IMR-90 (cell line): ENCODE results near the gene PCNX2. TPM values are rescaled to one million over a fixed set of nuclear protein-coding genes. Genes with fewer than 3 reads are reported as not detected.

Source experiments
- ATAC-seq: fragments of 200-7000 bp; cut with Tn5 transposase; 2 replicates; pipeline ENCODE4 v1.9.1; 2020; ENCODE audit warnings: low read depth, mild to moderate bottlenecking, moderate library complexity
- BruUV-seq: library from RNA; stranded (reverse); fragments of 400-500 nt; replicated peaks from 2 replicates; lab custom pipeline; 2021; lab: Mats Ljungman, UMichigan
- CTCF ChIA-PET: fragments of 300-600 bp; formaldehyde crosslinking; extraction: SDS; loops from one replicate; lab custom pipeline; 2021; ENCODE audit warnings: antibody characterized with exemption; lab: Yijun Ruan, JAX
- POLR2A ChIA-PET: fragments of 300-600 bp; sonication (Branson Sonifier 250); formaldehyde crosslinking; loops from one replicate; lab custom pipeline; 2022; ENCODE audit warnings: antibody characterized with exemption; ENCODE audit not compliant: unreplicated experiment; lab: Charles Lee
- DNase-seq: peaks from one replicate; pipeline ENCODE4 v3.0.0; 2013
- H2AFZ ChIP-seq: replicated peaks from 2 replicates; pipeline ENCODE3; 2013; ENCODE audit warnings: low read length, mild to moderate bottlenecking; ENCODE audit not compliant: poor library complexity
- H2AK5ac ChIP-seq: 2 replicates; pipeline ENCODE4 v1.6.1; 2013; ENCODE audit warnings: low read depth, low read length, inconsistent platforms
- H2AK9ac ChIP-seq: replicated peaks from 2 replicates; pipeline ENCODE3; 2013; ENCODE audit warnings: mild to moderate bottlenecking, low read depth, low read length, moderate library complexity; ENCODE audit not compliant: poor library complexity
- H2BK120ac ChIP-seq: 2 replicates; pipeline ENCODE4 v1.6.1; 2013; ENCODE audit warnings: low read depth, low read length, inconsistent platforms
- H2BK15ac ChIP-seq: 3 replicates; pipeline ENCODE4 v1.6.1; 2013; ENCODE audit warnings: low read depth, low read length, inconsistent platforms
- H2BK20ac ChIP-seq: 2 replicates; pipeline ENCODE4 v1.6.1; 2013; ENCODE audit warnings: low read depth, mild to moderate bottlenecking, inconsistent platforms, low read length, moderate library complexity
- H2BK5ac ChIP-seq: 2 replicates; pipeline ENCODE4 v1.6.1; 2013; ENCODE audit warnings: mild to moderate bottlenecking, low read depth, low read length, inconsistent platforms; ENCODE audit not compliant: poor library complexity, severe bottlenecking
- H3K14ac ChIP-seq: replicated peaks from 2 replicates; pipeline ENCODE4 v1.6.1; 2013; ENCODE audit warnings: low read depth, low read length, inconsistent platforms
- H3K18ac ChIP-seq: 2 replicates; pipeline ENCODE4 v1.6.1; 2013; ENCODE audit warnings: low read depth, low read length, control low read depth
- H3K23ac ChIP-seq: 2 replicates; pipeline ENCODE4 v1.6.1; 2013; ENCODE audit warnings: low read depth, low read length, inconsistent platforms
- H3K27ac ChIP-seq: 2 replicates; pipeline ENCODE4 v1.5.1; 2013; ENCODE audit warnings: mild to moderate bottlenecking, control low read depth, low read length; ENCODE audit not compliant: insufficient read depth
- H3K27me3 ChIP-seq: 2 replicates; pipeline ENCODE4 v1.6.1; 2013; ENCODE audit warnings: low read length; ENCODE audit not compliant: control insufficient read depth, insufficient read depth
- H3K36me3 ChIP-seq: 2 replicates; pipeline ENCODE4 v1.6.1; 2013; ENCODE audit warnings: low read length, mixed read lengths; ENCODE audit not compliant: control insufficient read depth, insufficient read depth
- H3K4ac ChIP-seq: 2 replicates; pipeline ENCODE4 v1.6.1; 2013; ENCODE audit warnings: low read depth, low read length, inconsistent platforms
- H3K4me1 ChIP-seq: 2 replicates; pipeline ENCODE4 v1.6.1; 2013; ENCODE audit warnings: low read length, mixed read lengths; ENCODE audit not compliant: control insufficient read depth, insufficient read depth
- H3K4me2 ChIP-seq: 2 replicates; pipeline ENCODE4 v1.6.1; 2013; ENCODE audit warnings: low read depth, mild to moderate bottlenecking, control low read depth, low read length, moderate library complexity
- H3K4me3 ChIP-seq: 2 replicates; pipeline ENCODE4 v1.5.1; 2013; ENCODE audit warnings: low read depth, mild to moderate bottlenecking, control low read depth, low read length, moderate library complexity; ENCODE audit not compliant: insufficient read depth
- H3K56ac ChIP-seq: 2 replicates; pipeline ENCODE4 v1.6.1; 2013; ENCODE audit warnings: low read length, inconsistent platforms; ENCODE audit not compliant: insufficient read depth; ENCODE audit errors: extremely low read depth
- H3K79me1 ChIP-seq, 2 experiments: 2 replicates each; pipeline ENCODE4 v1.6.1; 2013; ENCODE audit warnings: low read length in 2 of 2, inconsistent platforms in 1 of 2, low read depth in 1 of 2
- H3K9ac ChIP-seq: 2 replicates; pipeline ENCODE4 v1.6.1; 2013; ENCODE audit warnings: low read depth, low read length, control low read depth
- H3K9me1 ChIP-seq: 2 replicates; pipeline ENCODE4 v1.6.1; 2013; ENCODE audit warnings: low read length, inconsistent platforms; ENCODE audit not compliant: insufficient read depth
- H3K9me3 ChIP-seq: 2 replicates; pipeline ENCODE4 v1.6.1; 2013; ENCODE audit warnings: low read length; ENCODE audit not compliant: control insufficient read depth, insufficient read depth
- H4K20me1 ChIP-seq: 2 replicates; pipeline ENCODE4 v1.6.1; 2013; ENCODE audit warnings: low read length, inconsistent platforms; ENCODE audit not compliant: insufficient read depth
- H4K5ac ChIP-seq: 2 replicates; pipeline ENCODE4 v1.6.1; 2013; ENCODE audit warnings: mild to moderate bottlenecking, low read depth, low read length, control low read depth
- H4K8ac ChIP-seq, 2 experiments: 2 replicates each; pipeline ENCODE4 v1.6.1; 2013; ENCODE audit warnings: low read depth in 2 of 2, low read length in 2 of 2, control low read depth in 1 of 2, inconsistent platforms in 1 of 2
- H4K91ac ChIP-seq: 2 replicates; pipeline ENCODE4 v1.6.1; 2013; ENCODE audit warnings: low read depth, low read length, inconsistent platforms; ENCODE audit not compliant: insufficient read depth
- BHLHE40 ChIP-seq: fragments of 150-350 bp; IDR thresholded peaks from 2 replicates; pipeline ENCODE4 v1.6.1; 2016; ENCODE audit warnings: mild to moderate bottlenecking, low read depth, low read length
- CEBPB ChIP-seq: IDR thresholded peaks from 2 replicates; pipeline ENCODE4 v1.6.1; 2012; ENCODE audit warnings: low read depth, low read length, improper control_type of control experiment
- CHD1 ChIP-seq: IDR thresholded peaks from 2 replicates; pipeline ENCODE4 v1.6.1; 2012; ENCODE audit warnings: low read depth, low read length, improper control_type of control experiment
- FOS ChIP-seq: fragments of 150-350 bp; IDR thresholded peaks from 2 replicates; pipeline ENCODE4 v1.6.1; 2016; ENCODE audit warnings: low read depth, low read length
- MAFK ChIP-seq: IDR thresholded peaks from 2 replicates; pipeline ENCODE4 v1.6.1; 2012; ENCODE audit warnings: low read depth, low read length, improper control_type of control experiment
- MAZ ChIP-seq: IDR thresholded peaks from 2 replicates; pipeline ENCODE4 v1.6.1; 2012; ENCODE audit warnings: low read depth, mild to moderate bottlenecking, low read length, improper control_type of control experiment, moderate library complexity, borderline replicate concordance
- MXI1 ChIP-seq: IDR thresholded peaks from 2 replicates; pipeline ENCODE4 v1.6.1; 2012; ENCODE audit warnings: low read depth, mild to moderate bottlenecking, low read length, moderate library complexity, borderline replicate concordance
- POLR2A ChIP-seq: IDR thresholded peaks from 2 replicates; pipeline ENCODE4 v1.6.1; 2012; ENCODE audit warnings: mild to moderate bottlenecking, low read depth, low read length
- RAD21 ChIP-seq: IDR thresholded peaks from 2 replicates; pipeline ENCODE4 v1.6.1; 2012; ENCODE audit warnings: low read length, improper control_type of control experiment
- RCOR1 ChIP-seq: IDR thresholded peaks from 2 replicates; pipeline ENCODE4 v1.6.1; 2012; ENCODE audit warnings: mild to moderate bottlenecking, low read length, improper control_type of control experiment; ENCODE audit not compliant: insufficient replicate concordance
- RFX5 ChIP-seq: IDR thresholded peaks from 2 replicates; pipeline ENCODE4 v1.8.0; 2012; ENCODE audit warnings: low read depth, mild to moderate bottlenecking, low read length, moderate library complexity
- SMC3 ChIP-seq: fragments of 150-350 bp; IDR thresholded peaks from 2 replicates; pipeline ENCODE4 v1.6.1; 2016; ENCODE audit warnings: low read depth, mild to moderate bottlenecking, antibody characterized with exemption, low read length, moderate library complexity
- WGBS, 2 experiments: methylation state at CpG; one replicate each; pipeline versions ENCODE4 v1.1.5 to v1.1.7; 2013; ENCODE audit warnings: missing lambda C conversion rate in 2 of 2; ENCODE audit not compliant: insufficient read length in 1 of 2; ENCODE audit errors: extremely low coverage in 2 of 2; 5-methylcytosine and 5-hydroxymethylcytosine counted together
- dilution Hi-C: fragments of 300-500 bp; cut with HindIII; formaldehyde crosslinking; loops from one replicate; pipeline ENCODE4 v1.14.3; 2018; ENCODE audit warnings: low sequenced_read_pairs; ENCODE audit not compliant: unreplicated experiment
- in situ Hi-C: fragments of 300-500 bp; cut with MboI; formaldehyde crosslinking; loops from 3 replicates; pipeline ENCODE4 v1.14.3; 2019; ENCODE audit warnings: low sequenced_read_pairs, inconsistent platforms, mixed read lengths
- intact Hi-C: fragments of 100-400 bp; cut with micrococcal nuclease; formaldehyde crosslinking; loops from 2 replicates; pipeline ENCODE4 v1.10.0; 2022
- polyA plus RNA-seq, 3 experiments: library from polyadenylated mRNA; depleted of rRNA; stranded (reverse); fragments of >200 nt; gene quantifications; 2 replicates each; pipeline ENCODE4 v1.2.3, GENCODE V29; 2012; ENCODE audit warnings: low replicate concordance in 1 of 3
- total RNA-seq: library from RNA; depleted of rRNA; stranded (reverse); fragments of >200 nt; gene quantifications from 2 replicates; pipeline ENCODE4 v1.2.3, GENCODE V29; 2012
- TF ChIP-seq, protein P1 (sequence below): fragments of 150-350 bp; IDR thresholded peaks from 2 replicates; pipeline ENCODE4 v1.6.1; 2016; ENCODE audit warnings: low read depth, mild to moderate bottlenecking, low read length, moderate library complexity, borderline replicate concordance
- TF ChIP-seq, protein P2 (sequence below): fragments of 150-350 bp; IDR thresholded peaks from 2 replicates; pipeline ENCODE4 v1.6.1; 2017; ENCODE audit warnings: mild to moderate bottlenecking, antibody characterized with exemption, low read length, low read depth
- TF ChIP-seq, protein P3 (sequence below): conservative IDR thresholded peaks from 2 replicates; pipeline ENCODE4 v1.5.1; 2012; ENCODE audit warnings: mild to moderate bottlenecking, low read depth, low read length, improper control_type of control experiment

Gene PCNX2
- total and polyA plus RNA-seq, 2 of the 4 experiments (the other 2 are of a cell fraction) = 15.9 to 22.6 TPM

DNA sequence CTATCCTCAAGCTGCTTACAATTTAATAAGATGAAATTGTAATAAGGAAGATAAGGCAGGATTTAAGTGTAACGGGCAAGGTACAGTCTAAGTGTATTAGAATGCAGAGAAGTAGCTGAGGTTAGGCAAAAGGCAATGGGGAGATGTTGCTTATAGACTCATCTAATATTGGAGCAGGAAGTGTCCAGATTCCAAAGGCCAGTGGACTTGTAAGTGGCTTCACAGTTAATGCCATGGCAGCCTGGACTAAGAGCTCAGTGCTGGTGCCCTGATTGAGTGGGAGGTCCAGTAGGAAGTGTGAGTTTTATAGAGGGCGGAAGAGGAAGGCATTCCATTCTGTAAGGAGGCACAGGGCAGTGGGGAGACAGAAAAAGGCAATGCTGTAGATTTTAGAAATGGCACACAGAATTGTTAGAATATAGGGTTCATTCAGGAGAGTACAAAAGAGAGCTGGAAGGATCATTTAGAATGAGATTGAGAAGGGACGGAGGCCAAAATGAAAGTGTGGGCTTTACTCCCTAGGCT, 44.6 kb upstream of the PCNX2 start:
- no peak overlapping the region for H2AFZ ChIP-seq
- no peaks in the 10 kb centered on the region for H3K36me3 ChIP-seq
- dilution Hi-C loops = no loop called here
- BruUV-seq = no TSS peak
- H2BK5ac ChIP-seq = no peak overlapping the region
- no peaks in the 10 kb centered on the region for H3K9me1 ChIP-seq
- no peak for TF ChIP-seq RFX5
- TF ChIP-seq MXI1 = no peak
- TF ChIP-seq FOS = no peak
- no peak for TF ChIP-seq SMC3
- no peak for TF ChIP-seq RCOR1
- no peak for TF ChIP-seq BHLHE40
- TF ChIP-seq CEBPB = no peak
- TF ChIP-seq MAZ = no peak
- no peak for TF ChIP-seq POLR2A
- TF ChIP-seq CHD1 = no peak
- TF ChIP-seq, protein P1, sequence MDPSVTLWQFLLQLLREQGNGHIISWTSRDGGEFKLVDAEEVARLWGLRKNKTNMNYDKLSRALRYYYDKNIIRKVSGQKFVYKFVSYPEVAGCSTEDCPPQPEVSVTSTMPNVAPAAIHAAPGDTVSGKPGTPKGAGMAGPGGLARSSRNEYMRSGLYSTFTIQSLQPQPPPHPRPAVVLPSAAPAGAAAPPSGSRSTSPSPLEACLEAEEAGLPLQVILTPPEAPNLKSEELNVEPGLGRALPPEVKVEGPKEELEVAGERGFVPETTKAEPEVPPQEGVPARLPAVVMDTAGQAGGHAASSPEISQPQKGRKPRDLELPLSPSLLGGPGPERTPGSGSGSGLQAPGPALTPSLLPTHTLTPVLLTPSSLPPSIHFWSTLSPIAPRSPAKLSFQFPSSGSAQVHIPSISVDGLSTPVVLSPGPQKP = no peak
- TF ChIP-seq, protein P2, sequence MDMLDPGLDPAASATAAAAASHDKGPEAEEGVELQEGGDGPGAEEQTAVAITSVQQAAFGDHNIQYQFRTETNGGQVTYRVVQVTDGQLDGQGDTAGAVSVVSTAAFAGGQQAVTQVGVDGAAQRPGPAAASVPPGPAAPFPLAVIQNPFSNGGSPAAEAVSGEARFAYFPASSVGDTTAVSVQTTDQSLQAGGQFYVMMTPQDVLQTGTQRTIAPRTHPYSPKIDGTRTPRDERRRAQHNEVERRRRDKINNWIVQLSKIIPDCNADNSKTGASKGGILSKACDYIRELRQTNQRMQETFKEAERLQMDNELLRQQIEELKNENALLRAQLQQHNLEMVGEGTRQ = no peak
- TF ChIP-seq MAFK = no peak
- no peak for TF ChIP-seq RAD21
- TF ChIP-seq, protein P3, sequence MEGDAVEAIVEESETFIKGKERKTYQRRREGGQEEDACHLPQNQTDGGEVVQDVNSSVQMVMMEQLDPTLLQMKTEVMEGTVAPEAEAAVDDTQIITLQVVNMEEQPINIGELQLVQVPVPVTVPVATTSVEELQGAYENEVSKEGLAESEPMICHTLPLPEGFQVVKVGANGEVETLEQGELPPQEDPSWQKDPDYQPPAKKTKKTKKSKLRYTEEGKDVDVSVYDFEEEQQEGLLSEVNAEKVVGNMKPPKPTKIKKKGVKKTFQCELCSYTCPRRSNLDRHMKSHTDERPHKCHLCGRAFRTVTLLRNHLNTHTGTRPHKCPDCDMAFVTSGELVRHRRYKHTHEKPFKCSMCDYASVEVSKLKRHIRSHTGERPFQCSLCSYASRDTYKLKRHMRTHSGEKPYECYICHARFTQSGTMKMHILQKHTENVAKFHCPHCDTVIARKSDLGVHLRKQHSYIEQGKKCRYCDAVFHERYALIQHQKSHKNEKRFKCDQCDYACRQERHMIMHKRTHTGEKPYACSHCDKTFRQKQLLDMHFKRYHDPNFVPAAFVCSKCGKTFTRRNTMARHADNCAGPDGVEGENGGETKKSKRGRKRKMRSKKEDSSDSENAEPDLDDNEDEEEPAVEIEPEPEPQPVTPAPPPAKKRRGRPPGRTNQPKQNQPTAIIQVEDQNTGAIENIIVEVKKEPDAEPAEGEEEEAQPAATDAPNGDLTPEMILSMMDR = no peak
- H3K27ac ChIP-seq = no peak overlapping the region
- no peak overlapping the region for H2BK20ac ChIP-seq
- intact Hi-C loops = no loop called here
- ATAC-seq (no peak), DNase-seq (no peak)
- H3K4me3 ChIP-seq = no peak overlapping the region
- no peak overlapping the region for H3K9ac ChIP-seq
- no peak overlapping the region for H3K56ac ChIP-seq
- no peaks in the 10 kb centered on the region for H3K9me3 ChIP-seq
- no peak overlapping the region for H2AK9ac ChIP-seq
- H2BK120ac ChIP-seq = no peak overlapping the region
- no peak overlapping the region for H4K91ac ChIP-seq
- POLR2A ChIA-PET = no interaction called here
- H3K18ac ChIP-seq = no peak overlapping the region
- CTCF ChIA-PET = no interaction called here
- H4K20me1 ChIP-seq = no peaks in the 10 kb centered on the region
- no peaks in the 10 kb centered on the region for H3K79me1 ChIP-seq
- H3K23ac ChIP-seq = no peak overlapping the region
- no peaks in the 10 kb centered on the region for H3K4me1 ChIP-seq
- in situ Hi-C loops = no loop called here
- no peak overlapping the region for H3K4me2 ChIP-seq
- H3K4ac ChIP-seq = no peak overlapping the region
- no peak overlapping the region for H2BK15ac ChIP-seq
- no peak overlapping the region for H2AK5ac ChIP-seq
- 64% methylated on average over 2 of the region's 3 CpGs; no CpG with 5 or more reads in 1 of the 2 experiments for WGBS, 2 experiments
- H4K8ac ChIP-seq = no peak overlapping the region
- H3K14ac ChIP-seq = no peak overlapping the region
- no peak overlapping the region for H4K5ac ChIP-seq
- peaks cover 5% of the 10 kb centered on the region for H3K27me3 ChIP-seq
